ENCODE data around the gene SEMA5A. TPM values are rescaled to one million over a fixed set of nuclear protein-coding genes. Genes with fewer than 3 reads are reported as not detected.

The SEMA5A gene
- polyA plus RNA-seq, 3 donors: not detected

DNA sequence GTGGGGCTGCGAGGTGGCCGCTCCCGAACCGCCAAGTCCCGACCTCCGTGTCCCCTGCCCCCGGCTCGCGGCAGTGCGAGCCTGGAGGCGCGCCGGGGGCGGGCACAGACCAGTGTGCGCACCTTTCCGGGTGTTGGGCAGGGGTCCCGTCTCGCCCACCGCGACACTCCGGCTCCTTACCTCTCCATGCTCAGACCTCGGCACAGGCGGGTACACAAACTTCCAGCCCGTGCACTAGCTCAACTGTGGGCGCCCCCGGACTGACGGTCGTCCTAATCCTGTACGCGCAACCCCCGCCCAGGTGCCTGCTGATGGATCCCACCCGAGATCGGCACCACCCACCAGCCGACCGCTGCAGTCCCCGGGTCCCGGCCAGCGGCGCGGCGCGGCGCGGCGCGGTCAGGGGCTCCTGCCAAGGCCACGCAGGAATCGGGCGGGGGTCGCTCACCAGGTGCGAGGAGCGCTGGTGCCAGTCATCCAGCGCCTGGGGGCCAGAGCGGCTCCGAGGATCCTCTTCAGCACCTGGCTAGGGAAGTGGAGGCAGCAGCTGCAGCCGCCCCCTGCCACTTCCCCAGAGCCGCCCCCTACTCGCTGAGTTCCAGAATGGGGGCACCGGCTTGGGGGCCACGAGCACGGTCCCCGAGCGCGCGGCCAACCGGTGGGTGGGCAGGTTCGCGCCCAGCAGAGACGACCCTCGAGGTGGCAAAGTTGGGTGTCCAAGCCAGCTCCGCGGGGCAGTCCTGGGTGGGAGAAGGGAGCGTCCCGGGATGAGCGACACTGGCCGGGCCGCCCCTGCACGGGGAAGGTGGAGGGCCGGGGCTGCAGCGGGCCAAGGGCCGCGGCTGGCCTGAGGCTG lies 511 bp downstream of the SEMA5A start:
- H3K36me3 Mint-ChIP-seq: peaks cover 0 to 3% of the 10 kb centered on the region in 2 donors
- no peaks in the 10 kb centered on the region for H3K9me3 ChIP-seq (replicated peaks in 1 of 2; ENCODE audit: control insufficient read depth in 1 of 2, insufficient read depth in 1 of 2, low read length in 2 of 2)
- H3K27me3 ChIP-seq (ENCODE audit: control insufficient read depth in 2 of 2, insufficient read depth in 2 of 2, low read length in 2 of 2): peaks cover 19 to 47% of the 10 kb centered on the region in 2 donors
- no peak overlapping the region for H3K9ac ChIP-seq (ENCODE audit: insufficient read depth, low read length, poor library complexity, severe bottlenecking)
- H3K4me2 ChIP-seq (replicated peaks; ENCODE audit: extremely low read depth, low read length, poor library complexity, severe bottlenecking): no peak overlapping the region
- H3K79me2 ChIP-seq (ENCODE audit: insufficient read depth, low read length): no peaks in the 10 kb centered on the region
- H2AFZ ChIP-seq (ENCODE audit: insufficient read depth, low read depth, low read length, poor library complexity, severe bottlenecking): no peak overlapping the region
- peaks cover 33 to 54% (median 36%) of the 10 kb centered on the region in 3 donors for H3K27me3 Mint-ChIP-seq (ENCODE audit: low read depth in 3 of 3)
- 1% methylated on average over 82 of the region's 82 CpGs for WGBS (ENCODE audit: insufficient coverage)
- no peaks in the 10 kb centered on the region for H3K36me3 ChIP-seq (replicated peaks in 1 of 2; ENCODE audit: control insufficient read depth in 1 of 2, insufficient read depth in 2 of 2, low read length in 2 of 2)
- intact Hi-C loops (cut with micrococcal nuclease): no loop called here
- H3K4me3 Mint-ChIP-seq: peak overlapping the region in 1 of 2 donors; percentile 82
- H3K4me1 ChIP-seq (ENCODE audit: control insufficient read depth in 1 of 2, insufficient read depth in 2 of 2, low read length in 2 of 2): no peaks in the 10 kb centered on the region
- no peak for DNase-seq
- H3K27ac ChIP-seq (ENCODE audit: low read depth in 1 of 2, low read length in 2 of 2): no peak overlapping the region
- peaks cover 2% of the 10 kb centered on the region for H3K4me1 Mint-ChIP-seq
- TF ChIP-seq CTCF (IDR thresholded peaks at IDR 0.05): no peak
- no peak overlapping the region for H3K27ac Mint-ChIP-seq
- H3K4me3 ChIP-seq (replicated peaks in 1 of 3; ENCODE audit: low read depth in 2 of 3, low read length in 3 of 3): no peak overlapping the region
- peaks cover 0 to 6% (median 4%) of the 10 kb centered on the region in 7 donors for H3K9me3 Mint-ChIP-seq
- H4K20me1 ChIP-seq (ENCODE audit: insufficient read depth, low read length): no peaks in the 10 kb centered on the region

DNA sequence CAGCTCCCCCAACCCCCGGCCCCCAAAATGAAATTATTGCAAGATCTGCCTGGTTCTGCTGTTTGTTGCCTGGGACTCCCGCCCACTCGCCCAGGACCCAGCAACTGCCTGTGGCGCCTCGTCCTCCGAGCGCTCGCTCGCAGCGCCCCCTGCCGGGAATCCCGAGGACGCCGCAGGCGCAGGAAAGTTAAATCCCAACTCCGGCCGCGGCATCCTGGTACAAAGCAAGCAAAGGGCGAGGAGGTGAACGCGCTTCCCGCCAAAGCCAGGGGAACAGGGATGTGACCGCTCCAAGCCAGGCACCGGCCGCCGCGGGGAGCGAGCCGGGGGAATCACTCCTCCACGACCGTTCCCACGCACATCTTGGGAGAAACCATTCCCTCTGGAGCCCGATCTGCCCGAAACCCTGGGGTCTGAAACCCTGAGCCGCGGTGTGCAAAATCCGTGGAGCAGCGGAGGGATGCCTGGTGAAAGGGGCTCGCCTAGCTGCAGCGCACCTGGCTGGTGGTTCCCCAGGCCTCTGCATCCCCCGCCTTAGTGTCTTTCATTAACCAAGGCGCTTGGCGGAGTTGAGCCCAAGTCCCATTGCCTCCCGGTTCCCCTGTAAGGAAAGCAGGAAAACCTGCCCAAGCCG lies 1.3 kb downstream of the SEMA5A start:
- Histone ChIP-seq H3K79me2 (ENCODE audit: insufficient read depth, low read length) (no peaks in the 10 kb centered on the region), H3K4me3 (replicated peaks in 1 of 3; ENCODE audit: low read depth in 2 of 3, low read length in 3 of 3) (no peak overlapping the region), H3K36me3 (replicated peaks in 1 of 2; ENCODE audit: control insufficient read depth in 1 of 2, insufficient read depth in 2 of 2, low read length in 2 of 2) (no peaks in the 10 kb centered on the region), H3K27ac (ENCODE audit: low read depth in 1 of 2, low read length in 2 of 2) (no peak overlapping the region), H3K27me3 (ENCODE audit: control insufficient read depth in 2 of 2, insufficient read depth in 2 of 2, low read length in 2 of 2) (peaks cover 19 to 47% of the 10 kb centered on the region in 2 donors), H4K20me1 (ENCODE audit: insufficient read depth, low read length) (no peaks in the 10 kb centered on the region), H2AFZ (ENCODE audit: insufficient read depth, low read depth, low read length, poor library complexity, severe bottlenecking) (no peak overlapping the region), H3K4me2 (replicated peaks; ENCODE audit: extremely low read depth, low read length, poor library complexity, severe bottlenecking) (no peak overlapping the region), H3K9ac (ENCODE audit: insufficient read depth, low read length, poor library complexity, severe bottlenecking) (no peak overlapping the region), H3K9me3 (replicated peaks in 1 of 2; ENCODE audit: control insufficient read depth in 1 of 2, insufficient read depth in 1 of 2, low read length in 2 of 2) (no peaks in the 10 kb centered on the region), H3K4me1 (ENCODE audit: control insufficient read depth in 1 of 2, insufficient read depth in 2 of 2, low read length in 2 of 2) (no peaks in the 10 kb centered on the region)
- H3K9me3 Mint-ChIP-seq: peaks cover 0 to 6% (median 4%) of the 10 kb centered on the region in 7 donors
- H3K27me3 Mint-ChIP-seq (ENCODE audit: low read depth in 3 of 3): peaks cover 33 to 54% (median 36%) of the 10 kb centered on the region in 3 donors
- peak; percentile 68 for TF ChIP-seq CTCF (IDR thresholded peaks at IDR 0.05)
- H3K4me3 Mint-ChIP-seq: peak overlapping the region in 1 of 2 donors; percentile 47
- H3K27ac Mint-ChIP-seq: no peak overlapping the region
- peak in 1 of 3 donors; percentile 7 for DNase-seq
- H3K36me3 Mint-ChIP-seq: peaks cover 0 to 3% of the 10 kb centered on the region in 2 donors
- intact Hi-C loops (cut with micrococcal nuclease): no loop called here
- under 1% methylated on average over 45 of the region's 45 CpGs for WGBS (ENCODE audit: insufficient coverage)
- H3K4me1 Mint-ChIP-seq: peaks cover 2% of the 10 kb centered on the region
